Measurements from ENCODE around the gene RNF39.

The RNF39 gene

GRCh38 chr6:30096829-30097228 lies 21.3 kb upstream of the RNF39 start:
- DNase-seq: no peak

GRCh38 chr6:30093951-30094661 lies 18.5 kb upstream of the RNF39 start:
- no peak for DNase-seq

- DNase-seq: no peak
Observed at GRCh38 chr6:30092852-30093543, 17.4 kb upstream of the RNF39 start.

GRCh38 chr6:30091577-30092381 lies 16.2 kb upstream of the RNF39 start:
- no peak for DNase-seq

- no peak for DNase-seq
Observed at GRCh38 chr6:30087876-30088275, 12.3 kb upstream of the RNF39 start.

GRCh38 chr6:30077218-30077617 lies 1.6 kb upstream of the RNF39 start:
- no peak for DNase-seq

GRCh38 chr6:30075790-30076732 lies 492 bp upstream of the RNF39 start:
- DNase-seq: peak; percentile 60

GRCh38 chr6:30074331-30075093 lies 1.1 kb downstream of the RNF39 start:
- no peak for DNase-seq

- no peak for DNase-seq
Observed at GRCh38 chr6:30073489-30074235, 1.9 kb downstream of the RNF39 start.

GRCh38 chr6:30071858-30072257 lies 3.7 kb downstream of the RNF39 start:
- DNase-seq: no peak

- DNase-seq: no peak
Observed at GRCh38 chr6:30071081-30071818, 4.3 kb downstream of the RNF39 start.

- DNase-seq: no peak
Observed at GRCh38 chr6:30067460-30068139, 8.0 kb downstream of the RNF39 start.

- peak; percentile 97 for DNase-seq
Observed at GRCh38 chr6:30066577-30067459, 8.8 kb downstream of the RNF39 start, which contains the start of gene PPP1R11. Gene PPP1R11 (plus strand): TSS chr6:30067198. CDS start chr6:30067411, 213 bp downstream.

GRCh38 chr6:30066082-30066481 lies 9.5 kb downstream of the RNF39 start:
- no peak for DNase-seq

GRCh38 chr6:30063315-30063714 lies 12.3 kb downstream of the RNF39 start:
- no peak for DNase-seq

- no peak for DNase-seq
Observed at GRCh38 chr6:30062471-30063178, 12.9 kb downstream of the RNF39 start.

GRCh38 chr6:30061858-30062458 lies 13.6 kb downstream of the RNF39 start:
- no peak for DNase-seq

Data from stimulated activated CD8-positive, alpha-beta memory T cell treated with anti-CD3 and anti-CD28 coated beads, Interleukin-4, amount 100 ng/mL, for 48 hours (primary cell).